Lung (tissue), 12 donors: ENCODE data around the gene DOCK7. TPM values are rescaled to one million over a fixed set of nuclear protein-coding genes. Genes with fewer than 3 reads are reported as not detected.

Experiments used
- ATAC-seq: fragments of 200-7000 bp; cut with Tn5 transposase; one replicate; pipeline ENCODE4 v1.9.1; 2020; ENCODE audit warnings: moderate number of reproducible peaks; ENCODE audit not compliant: insufficient read depth, low FRiP score
- DNase-seq, 3 donors: peaks; one replicate each; pipeline ENCODE4 v3.0.0-alpha.2; 2013 to 2017
- H3K27ac ChIP-seq, 2 donors: one replicate each; pipeline ENCODE4 v1.5.1; 2013; ENCODE audit warnings: mild to moderate bottlenecking in 2 of 2, moderate library complexity in 2 of 2, control low read depth in 1 of 2, inconsistent platforms in 1 of 2, low read depth in 1 of 2, low read length in 1 of 2
- H3K27me3 ChIP-seq, 3 donors: one replicate each; pipeline ENCODE4 v1.5.1; 2013; ENCODE audit warnings: low read length in 2 of 3; ENCODE audit not compliant: control insufficient read depth in 3 of 3, insufficient read depth in 3 of 3
- H3K36me3 ChIP-seq, 4 donors: one replicate each; pipeline ENCODE4 v1.5.1; 2013; ENCODE audit warnings: low read length in 4 of 4, mild to moderate bottlenecking in 1 of 4, moderate library complexity in 1 of 4; ENCODE audit not compliant: control insufficient read depth in 4 of 4, insufficient read depth in 4 of 4
- H3K4me1 ChIP-seq, 5 donors: one replicate each; pipeline ENCODE4 v1.5.1; 2013; ENCODE audit warnings: low read length in 5 of 5, mild to moderate bottlenecking in 2 of 5, moderate library complexity in 1 of 5; ENCODE audit not compliant: control insufficient read depth in 5 of 5, insufficient read depth in 5 of 5
- H3K4me3 ChIP-seq: one replicate; pipeline ENCODE4 v1.5.1; 2013; ENCODE audit warnings: mild to moderate bottlenecking, control low read depth, moderate library complexity
- H3K9ac ChIP-seq, 2 donors: one replicate each; pipeline ENCODE4 v1.5.1; 2013; ENCODE audit warnings: low read length in 2 of 2, control low read depth in 1 of 2; ENCODE audit not compliant: insufficient read depth in 1 of 2
- H3K9me3 ChIP-seq, 4 donors: one replicate each; pipeline ENCODE4 v1.5.1; 2013; ENCODE audit warnings: low read length in 3 of 4, mild to moderate bottlenecking in 1 of 4, moderate library complexity in 1 of 4; ENCODE audit not compliant: control insufficient read depth in 4 of 4, insufficient read depth in 3 of 4
- WGBS, 2 donors: extraction: QIAGEN DNeasy Blood & Tissue Kit; methylation state at CpG; one replicate each; pipeline ENCODE4 v1.1.7; 2013; 5-methylcytosine and 5-hydroxymethylcytosine counted together
- polyA plus RNA-seq, 2 donors: library from polyadenylated mRNA; stranded (reverse); fragments of 200-250 nt; gene quantifications; one replicate each; pipeline ENCODE4 v1.2.1, GENCODE V29; 2013
- total RNA-seq, 2 donors: library from RNA; depleted of rRNA in 1 of 2; stranded (reverse); fragments of >200 nt in 1 of 2; gene quantifications; one replicate each; pipeline ENCODE4 v1.2.1, GENCODE V29; 2014 to 2021
- TF ChIP-seq, protein P1 (sequence below): IDR thresholded peaks from 2 replicates; pipeline ENCODE4 v1.5.1; 2012; ENCODE audit warnings: mild to moderate bottlenecking; ENCODE audit errors: control extremely low read depth, extremely low read depth
- donor health status: control.
- donor health status: control.
- donor health status: Bipolar disorder and iron deficiency.
- donor health status: healthy.
- donor health status: DM: yes; HTN: yes; CAD: no.

DOCK7 gene
- total and polyA plus RNA-seq, 4 donors, result 3.4 to 111 (median 20.2) TPM

GRCh38 chr1:62494137-62494536 lies 194.0 kb downstream of the DOCK7 start:
- TF ChIP-seq, protein P1, sequence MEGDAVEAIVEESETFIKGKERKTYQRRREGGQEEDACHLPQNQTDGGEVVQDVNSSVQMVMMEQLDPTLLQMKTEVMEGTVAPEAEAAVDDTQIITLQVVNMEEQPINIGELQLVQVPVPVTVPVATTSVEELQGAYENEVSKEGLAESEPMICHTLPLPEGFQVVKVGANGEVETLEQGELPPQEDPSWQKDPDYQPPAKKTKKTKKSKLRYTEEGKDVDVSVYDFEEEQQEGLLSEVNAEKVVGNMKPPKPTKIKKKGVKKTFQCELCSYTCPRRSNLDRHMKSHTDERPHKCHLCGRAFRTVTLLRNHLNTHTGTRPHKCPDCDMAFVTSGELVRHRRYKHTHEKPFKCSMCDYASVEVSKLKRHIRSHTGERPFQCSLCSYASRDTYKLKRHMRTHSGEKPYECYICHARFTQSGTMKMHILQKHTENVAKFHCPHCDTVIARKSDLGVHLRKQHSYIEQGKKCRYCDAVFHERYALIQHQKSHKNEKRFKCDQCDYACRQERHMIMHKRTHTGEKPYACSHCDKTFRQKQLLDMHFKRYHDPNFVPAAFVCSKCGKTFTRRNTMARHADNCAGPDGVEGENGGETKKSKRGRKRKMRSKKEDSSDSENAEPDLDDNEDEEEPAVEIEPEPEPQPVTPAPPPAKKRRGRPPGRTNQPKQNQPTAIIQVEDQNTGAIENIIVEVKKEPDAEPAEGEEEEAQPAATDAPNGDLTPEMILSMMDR, result no peak
- H3K4me1 ChIP-seq, result no peaks in the 10 kb centered on the region

GRCh38 chr1:62493656-62494055 lies 194.5 kb downstream of the DOCK7 start:
- WGBS, 2 donors, result 99% methylated on average over 3 of the region's 3 CpGs
- TF ChIP-seq, protein P1, result no peak
- Histone ChIP-seq H3K4me3 (no peak overlapping the region), H3K9ac (no peak overlapping the region), H3K27me3 (no peaks in the 10 kb centered on the region), H3K9me3 (no peaks in the 10 kb centered on the region), H3K27ac (no peak overlapping the region), H3K36me3 (peaks cover 6 to 16% (median 10%) of the 10 kb centered on the region in 4 donors), H3K4me1 (no peaks in the 10 kb centered on the region)
- ATAC-seq (no peak), DNase-seq (no peak)

More at GRCh38 chr1:62494137-62494536, 194.0 kb downstream of the DOCK7 start:
- Histone ChIP-seq H3K9ac (no peak overlapping the region), H3K9me3 (no peaks in the 10 kb centered on the region), H3K4me3 (no peak overlapping the region), H3K36me3 (peaks cover 6 to 16% (median 10%) of the 10 kb centered on the region in 4 donors), H3K27ac (no peak overlapping the region), H3K27me3 (no peaks in the 10 kb centered on the region)
- 95% methylated on average over 4 of the region's 4 CpGs for WGBS, 2 donors
- no peak for DNase-seq
- no peak for ATAC-seq

GRCh38 chr1:62492521-62492920 lies 195.7 kb downstream of the DOCK7 start:
- DNase-seq (no peak), ATAC-seq (no peak)
- no peaks in the 10 kb centered on the region for H3K27me3 ChIP-seq
- TF ChIP-seq, protein P1, result no peak
- no peak overlapping the region for H3K9ac ChIP-seq
- no peaks in the 10 kb centered on the region for H3K9me3 ChIP-seq
- no peak overlapping the region for H3K4me3 ChIP-seq
- H3K4me1 ChIP-seq, result no peaks in the 10 kb centered on the region
- no peak overlapping the region for H3K27ac ChIP-seq
- peaks cover 6 to 16% (median 10%) of the 10 kb centered on the region in 4 donors for H3K36me3 ChIP-seq
- WGBS, 2 donors, result 95 to 96% methylated on average over 2 of the region's 2 CpGs

- no peaks in the 10 kb centered on the region for H3K9me3 ChIP-seq
- no peaks in the 10 kb centered on the region for H3K4me1 ChIP-seq
- H3K27ac ChIP-seq, result no peak overlapping the region
- peaks cover 5 to 11% (median 8%) of the 10 kb centered on the region in 4 donors for H3K36me3 ChIP-seq
- ATAC-seq (no peak), DNase-seq (no peak)
- 87 to 92% methylated on average over 2 of the region's 2 CpGs for WGBS, 2 donors
- H3K27me3 ChIP-seq, result no peaks in the 10 kb centered on the region
- no peak overlapping the region for H3K4me3 ChIP-seq
- no peak overlapping the region for H3K9ac ChIP-seq
- TF ChIP-seq, protein P1, result no peak
These were observed 200.2 kb downstream of the DOCK7 start for GRCh38 chr1:62487956-62488355.
